ENCODE measurements around the gene MZB1. TPM values are rescaled to one million over a fixed set of nuclear protein-coding genes. Genes with fewer than 3 reads are reported as not detected.

MZB1 gene
- total RNA-seq, 4 donors from 2014 or later, result 1.3 to 5.6 TPM; not detected in 2

DNA sequence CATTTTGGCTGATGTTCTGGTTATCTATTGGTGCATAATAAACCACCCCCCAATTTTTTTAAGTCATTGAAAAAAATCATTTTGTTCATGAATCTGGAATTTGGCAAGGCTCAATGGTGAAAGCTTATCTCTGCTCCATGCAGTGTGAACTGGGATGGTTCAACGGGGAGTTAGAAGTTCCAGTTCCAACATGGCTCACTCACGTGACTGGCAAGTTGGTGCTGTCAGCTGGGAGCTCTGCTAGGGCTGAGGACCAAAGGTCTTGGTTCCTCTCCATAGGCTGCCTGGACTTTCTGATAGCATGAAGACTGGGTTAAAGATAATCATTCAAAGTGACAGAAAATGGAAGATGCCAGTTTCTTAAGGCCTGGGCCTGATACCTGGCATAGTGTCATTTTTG lies 17.2 kb upstream of the MZB1 start:
- no peak overlapping the region for H3K4me3 ChIP-seq
- H3K27ac ChIP-seq, result no peak overlapping the region
- H3K36me3 ChIP-seq, result no peaks in the 10 kb centered on the region
- no peaks in the 10 kb centered on the region for H3K27me3 ChIP-seq
- H3K4me1 ChIP-seq, result peaks cover 0 to 11% of the 10 kb centered on the region in 2 donors
- no peaks in the 10 kb centered on the region for H3K9me3 ChIP-seq
- intact Hi-C loops (cut with DNase I; ENCODE audit: low total_unique reads), result no loop called here
- no peak for TF ChIP-seq CTCF (IDR thresholded peaks at IDR 0.05)
- no peak for TF ChIP-seq POLR2A (IDR thresholded peaks at IDR 0.05)
- no peak for DNase-seq

DNA sequence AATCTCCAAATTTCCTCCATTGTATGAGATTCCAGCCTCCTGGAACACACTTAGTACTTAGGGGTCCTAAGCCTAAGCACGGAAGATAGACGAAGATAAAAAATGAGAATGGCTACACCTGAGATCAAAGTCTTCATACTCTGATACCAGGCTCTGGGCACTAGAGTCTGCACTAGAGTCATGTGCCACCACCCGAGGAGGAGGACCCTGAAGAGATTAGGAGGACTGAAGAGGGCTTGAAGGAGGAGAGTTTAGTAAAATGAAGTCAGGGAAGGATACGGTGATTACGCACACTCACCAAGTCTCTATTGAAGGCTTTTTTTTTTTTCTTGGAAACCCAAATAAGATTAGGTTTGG lies 14.7 kb upstream of the MZB1 start:
- Histone ChIP-seq H3K36me3 (no peaks in the 10 kb centered on the region), H3K27ac (peak overlapping the region; percentile 86 to 95), H3K9me3 (no peaks in the 10 kb centered on the region), H3K4me1 (peaks cover 0 to 3% of the 10 kb centered on the region in 2 donors), H3K27me3 (no peaks in the 10 kb centered on the region), H3K4me3 (peak overlapping the region; percentile 35 to 37)
- TF ChIP-seq POLR2A (IDR thresholded peaks at IDR 0.05), result no peak
- no peak for TF ChIP-seq CTCF (IDR thresholded peaks at IDR 0.05)
- intact Hi-C loops (cut with DNase I; ENCODE audit: low total_unique reads), result no loop called here
- no peak for DNase-seq

DNA sequence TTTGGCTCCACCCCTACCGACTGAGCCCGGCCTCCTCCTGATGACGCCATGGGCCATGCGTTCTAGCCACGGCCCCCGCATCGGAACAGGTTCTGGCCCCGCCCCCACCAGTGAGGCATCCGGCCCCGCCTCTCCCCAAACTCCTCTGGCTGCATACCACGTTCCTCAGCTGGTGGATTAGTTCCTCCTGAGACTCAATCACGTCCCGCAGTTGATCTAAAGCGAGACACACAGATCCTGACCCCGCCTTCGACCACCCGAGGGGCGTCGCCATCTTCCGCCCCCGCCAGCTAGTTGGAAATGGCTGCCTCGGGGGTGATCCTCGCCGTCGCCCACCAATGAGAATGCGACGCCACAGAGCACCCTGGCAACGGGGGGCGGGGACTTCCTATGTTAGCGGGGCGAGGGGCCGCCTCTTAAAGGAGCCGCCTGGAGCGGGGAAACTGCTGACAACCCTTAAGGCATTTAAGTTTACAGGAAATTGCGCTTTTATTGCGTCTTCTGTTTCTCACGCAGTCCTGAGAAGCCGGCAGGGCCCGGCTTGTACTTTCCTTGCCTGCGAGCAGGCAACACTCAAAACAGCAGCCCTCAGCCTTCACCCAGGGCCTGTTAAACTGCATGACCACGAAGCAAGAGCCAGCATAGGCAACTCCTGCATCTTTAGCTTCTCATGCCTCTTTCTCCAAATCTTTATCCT lies 14.2 kb upstream of the MZB1 start, which contains the start of gene SPATA24:
Gene SPATA24, minus strand, starts transcription at position 303 of the 697 bp plus-strand sequence. Its CDS starts 29 bp downstream, at position 274.
- intact Hi-C loops (cut with DNase I; ENCODE audit: low total_unique reads), result no loop called here
- peaks cover 0 to 3% of the 10 kb centered on the region in 2 donors for H3K4me1 ChIP-seq
- peak within 1 kb of the TSS; percentile 86 to 95 for H3K27ac ChIP-seq
- peak within 1 kb of the TSS; percentile 35 to 37 for H3K4me3 ChIP-seq
- no peaks in the 10 kb centered on the region for H3K27me3 ChIP-seq
- DNase-seq, result peak; percentile 97 to 98
- no peaks in the 10 kb centered on the region for H3K9me3 ChIP-seq
- TF ChIP-seq CTCF (IDR thresholded peaks at IDR 0.05) (no peak), POLR2A (IDR thresholded peaks at IDR 0.05) (peak in 1 of 2 donors; percentile 28)
- H3K36me3 ChIP-seq, result no peaks in the 10 kb centered on the region

GRCh38 chr5:139403418-139403786 lies 13.7 kb upstream of the MZB1 start:
- peaks cover 0 to 3% of the 10 kb centered on the region in 2 donors for H3K4me1 ChIP-seq
- intact Hi-C loops (cut with DNase I; ENCODE audit: low total_unique reads), result no loop called here

More at GRCh38 chr5:139403418-139403786, 13.7 kb upstream of the MZB1 start:
- Histone ChIP-seq H3K27ac (peak overlapping the region; percentile 86 to 95), H3K9me3 (no peaks in the 10 kb centered on the region), H3K27me3 (no peaks in the 10 kb centered on the region), H3K4me3 (peak overlapping the region; percentile 35 to 37), H3K36me3 (no peaks in the 10 kb centered on the region)
- TF ChIP-seq POLR2A (IDR thresholded peaks at IDR 0.05) (no peak), CTCF (IDR thresholded peaks at IDR 0.05) (no peak)
- no peak for DNase-seq
